VCaP (cell line): ENCODE results near the gene ABHD16A.

Experiments used
- H3K27ac ChIP-seq: fragments of 450-650 bp; 2 replicates; pipeline ENCODE4 v1.5.1; 2017
- TF ChIP-seq, protein P1 (sequence below): fragments of 450-650 bp; conservative IDR thresholded peaks from 2 replicates; pipeline ENCODE4 v1.5.1; 2017; ENCODE audit warnings: mild to moderate bottlenecking, moderate library complexity

The ABHD16A gene

DNA sequence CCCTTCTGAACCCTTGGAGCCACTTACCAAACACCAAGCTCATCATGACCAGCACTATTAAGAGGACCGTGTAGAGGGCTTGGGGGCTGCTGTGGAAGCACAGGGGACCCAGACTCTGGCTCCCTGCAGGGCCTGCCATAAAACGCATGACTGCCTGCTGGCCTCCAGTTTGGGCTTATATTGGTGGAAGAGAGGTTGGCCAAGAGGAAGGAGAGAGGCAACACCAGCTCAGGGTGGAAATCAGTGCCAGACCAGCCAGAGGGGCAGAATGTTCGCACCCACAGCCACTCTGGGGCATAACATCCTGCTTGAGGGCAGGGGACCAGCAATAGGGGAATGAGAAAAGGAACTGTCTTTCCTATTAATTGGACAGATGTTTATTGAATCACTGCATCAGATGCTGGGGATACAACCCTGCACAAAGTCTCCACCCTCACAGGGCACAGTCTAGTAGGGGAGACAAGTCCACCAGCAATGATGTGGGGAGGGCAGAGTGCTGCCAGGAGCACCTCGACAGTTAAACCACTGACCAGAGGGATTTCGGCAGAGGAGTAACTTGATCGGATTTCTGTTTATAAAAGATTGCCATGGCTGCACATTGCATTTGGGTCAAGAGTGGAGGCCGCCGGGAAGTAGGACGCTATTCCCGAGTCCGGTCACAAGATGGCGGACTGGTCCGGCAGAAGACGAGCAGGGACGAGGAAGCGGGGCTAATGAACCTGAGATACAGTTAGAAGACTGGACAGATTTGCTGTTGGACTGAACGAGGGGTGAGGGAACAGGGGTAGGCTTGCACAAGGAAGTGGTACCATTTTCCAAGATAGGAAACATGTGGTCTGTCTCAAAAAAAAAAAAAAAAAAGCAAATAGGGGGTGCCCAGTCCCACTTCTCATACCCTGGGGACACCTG is 22.6 kb downstream of the ABHD16A start, which contains the start of gene LY6G5C:
Gene LY6G5C, minus strand, starts transcription at position 842 of the 909 bp plus-strand sequence. Its CDS starts 694 bp downstream, at position 148.
- peak within 1 kb of the TSS; percentile 78 for H3K27ac ChIP-seq
- TF ChIP-seq, protein P1, sequence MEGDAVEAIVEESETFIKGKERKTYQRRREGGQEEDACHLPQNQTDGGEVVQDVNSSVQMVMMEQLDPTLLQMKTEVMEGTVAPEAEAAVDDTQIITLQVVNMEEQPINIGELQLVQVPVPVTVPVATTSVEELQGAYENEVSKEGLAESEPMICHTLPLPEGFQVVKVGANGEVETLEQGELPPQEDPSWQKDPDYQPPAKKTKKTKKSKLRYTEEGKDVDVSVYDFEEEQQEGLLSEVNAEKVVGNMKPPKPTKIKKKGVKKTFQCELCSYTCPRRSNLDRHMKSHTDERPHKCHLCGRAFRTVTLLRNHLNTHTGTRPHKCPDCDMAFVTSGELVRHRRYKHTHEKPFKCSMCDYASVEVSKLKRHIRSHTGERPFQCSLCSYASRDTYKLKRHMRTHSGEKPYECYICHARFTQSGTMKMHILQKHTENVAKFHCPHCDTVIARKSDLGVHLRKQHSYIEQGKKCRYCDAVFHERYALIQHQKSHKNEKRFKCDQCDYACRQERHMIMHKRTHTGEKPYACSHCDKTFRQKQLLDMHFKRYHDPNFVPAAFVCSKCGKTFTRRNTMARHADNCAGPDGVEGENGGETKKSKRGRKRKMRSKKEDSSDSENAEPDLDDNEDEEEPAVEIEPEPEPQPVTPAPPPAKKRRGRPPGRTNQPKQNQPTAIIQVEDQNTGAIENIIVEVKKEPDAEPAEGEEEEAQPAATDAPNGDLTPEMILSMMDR, result peak; percentile 75

DNA sequence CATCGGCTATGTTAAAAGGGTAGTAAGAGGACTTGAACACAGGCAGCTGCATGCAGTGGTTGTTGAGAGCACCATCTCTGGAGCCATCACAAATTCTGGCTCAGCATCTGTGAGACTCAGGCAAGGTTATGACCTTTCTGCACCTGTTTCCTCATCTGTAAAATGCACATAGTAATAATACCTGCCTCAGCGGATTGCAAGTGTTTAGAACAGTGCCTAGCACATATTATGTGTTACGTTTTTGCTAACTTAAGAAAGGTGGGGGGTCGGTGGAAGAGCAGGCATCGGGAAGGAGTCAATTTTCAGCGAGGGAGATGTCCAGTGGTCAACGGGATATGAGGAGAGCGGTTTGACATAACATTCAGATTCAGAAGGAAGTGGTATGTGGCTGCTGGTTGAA is 25.2 kb downstream of the ABHD16A start:
- H3K27ac ChIP-seq, result no peak overlapping the region
- TF ChIP-seq, protein P1, result no peak

DNA sequence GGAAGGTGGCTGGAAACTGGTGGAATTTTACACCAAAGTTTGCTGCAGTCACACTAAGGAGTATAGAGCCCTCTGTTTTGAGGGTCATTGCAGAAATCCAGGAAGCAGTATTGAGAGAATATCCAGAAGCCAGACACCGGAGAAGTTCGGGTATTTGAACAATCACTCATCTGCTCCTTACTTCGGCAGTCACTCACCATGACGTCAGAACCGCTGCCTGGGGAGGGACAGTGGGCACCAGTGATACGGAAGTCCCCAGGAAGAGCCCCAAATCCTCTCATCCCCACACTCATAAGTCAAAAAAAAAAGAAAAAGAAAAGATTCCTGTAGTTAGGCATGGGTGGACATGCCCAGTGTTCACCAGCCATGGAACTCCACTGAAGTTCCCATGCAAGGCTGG is 26.2 kb downstream of the ABHD16A start:
- no peak overlapping the region for H3K27ac ChIP-seq
- TF ChIP-seq, protein P1, result no peak

DNA sequence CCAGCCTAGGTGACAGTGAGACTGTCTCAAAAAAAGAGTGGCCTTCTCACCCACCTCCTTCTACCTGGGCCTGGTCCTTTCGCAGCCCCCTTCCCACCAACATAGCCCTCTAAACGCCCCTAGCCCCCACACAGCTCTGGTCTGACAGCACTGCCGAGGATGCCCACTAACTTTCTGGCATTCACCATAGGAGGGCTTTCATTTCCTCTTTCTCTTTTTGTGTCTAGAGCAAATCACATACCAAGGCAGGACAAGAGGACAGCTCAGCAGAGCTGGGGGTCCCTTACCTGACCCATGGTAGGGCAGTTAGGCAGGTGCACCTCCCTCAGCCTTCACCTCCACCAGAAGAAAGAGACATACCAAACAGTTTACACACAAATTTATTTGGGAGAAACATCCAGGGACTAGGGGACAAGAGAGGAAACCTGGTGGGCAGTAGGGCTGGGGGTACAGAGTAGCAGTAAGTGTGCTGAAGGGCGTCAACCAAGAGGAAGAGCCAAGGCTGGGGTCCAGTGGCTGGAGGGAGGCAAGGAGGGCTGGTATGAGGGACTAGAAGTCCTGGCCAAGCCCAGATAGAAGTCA is 26.7 kb downstream of the ABHD16A start:
- TF ChIP-seq, protein P1, result no peak
- H3K27ac ChIP-seq, result no peak overlapping the region

DNA sequence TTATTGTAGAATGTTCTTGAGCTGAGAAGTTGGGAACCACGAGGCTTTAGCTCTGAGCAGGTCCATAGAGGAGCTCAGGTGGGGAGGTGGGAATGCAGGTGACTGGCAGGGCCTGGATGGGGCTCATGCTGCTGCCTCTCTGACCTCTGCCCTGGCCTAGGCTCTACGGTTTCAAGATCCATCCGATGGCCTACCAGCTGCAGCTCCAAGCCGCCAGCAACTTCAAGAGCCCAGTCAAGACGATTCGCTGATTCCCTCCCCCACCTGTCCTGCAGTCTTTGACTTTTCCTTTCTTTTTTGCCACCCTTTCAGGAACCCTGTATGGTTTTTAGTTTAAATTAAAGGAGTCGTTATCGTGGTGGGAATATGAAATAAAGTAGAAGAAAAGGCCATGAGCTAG is 33.4 kb downstream of the ABHD16A start, which contains the start of gene LY6G5B:
Gene LY6G5B, plus strand, starts transcription at position 301 of the 400 bp plus-strand sequence. CDS start 975 bp downstream, outside the sequence.
- no peak within 1 kb of the TSS for H3K27ac ChIP-seq
- TF ChIP-seq, protein P1, result no peak

DNA sequence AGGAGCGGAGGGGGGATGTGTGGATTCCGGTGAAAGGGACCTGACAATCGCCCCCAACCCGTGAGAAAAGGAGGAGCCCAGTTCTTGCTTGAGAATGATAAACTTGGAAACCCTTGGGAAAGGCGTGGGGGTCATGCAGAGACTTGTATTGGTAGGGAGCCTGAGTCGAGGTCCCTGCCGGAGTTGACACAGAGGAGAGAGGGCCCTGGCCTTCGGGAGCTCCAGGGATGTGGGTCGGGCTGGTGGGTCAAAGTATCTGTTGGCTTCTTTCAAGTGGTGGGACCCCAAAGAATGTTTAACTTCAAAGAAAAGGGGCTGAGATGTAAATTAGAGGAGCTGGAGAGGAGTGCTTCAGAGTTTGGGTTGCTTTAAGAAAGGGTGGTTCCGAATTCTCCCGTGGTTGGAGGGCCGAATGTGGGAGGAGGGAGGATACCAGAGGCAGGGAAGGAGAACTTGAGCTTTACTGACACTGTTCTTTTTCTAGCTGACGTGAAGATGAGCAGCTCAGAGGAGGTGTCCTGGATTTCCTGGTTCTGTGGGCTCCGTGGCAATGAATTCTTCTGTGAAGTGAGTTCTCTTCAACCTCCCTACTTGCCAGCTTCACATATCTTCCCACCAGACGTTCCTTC is 36.7 kb downstream of the ABHD16A start:
- peak overlapping the region; percentile 91 for H3K27ac ChIP-seq
- TF ChIP-seq, protein P1, result no peak
